IPS-15b (cell line): ENCODE results near the gene BCAS3.
"Not testable (repeated sequence)": the region's sequence is repeated elsewhere in the genome, so short reads cannot be mapped to it uniquely, and the experiment has no call there.

Source experiments
- H3K27me3 ChIP-seq: one replicate; pipeline ENCODE4 v1.6.1; 2013; ENCODE audit warnings: low read length; ENCODE audit not compliant: control insufficient read depth, insufficient read depth
- H3K36me3 ChIP-seq: one replicate; pipeline ENCODE4 v1.6.1; 2013; ENCODE audit warnings: low read length; ENCODE audit not compliant: control insufficient read depth, insufficient read depth
- H3K4me1 ChIP-seq: one replicate; pipeline ENCODE4 v1.6.1; 2013; ENCODE audit warnings: mild to moderate bottlenecking, low read length; ENCODE audit not compliant: control insufficient read depth, insufficient read depth
- H3K4me3 ChIP-seq: one replicate; pipeline ENCODE4 v1.5.1; 2013; ENCODE audit warnings: low read depth, low read length
- H3K9ac ChIP-seq: one replicate; pipeline ENCODE4 v1.6.1; 2013; ENCODE audit warnings: low read depth, mild to moderate bottlenecking, low read length
- H3K9me3 ChIP-seq: one replicate; pipeline ENCODE4 v1.6.1; 2013; ENCODE audit warnings: mild to moderate bottlenecking, low read length; ENCODE audit not compliant: control insufficient read depth, insufficient read depth

BCAS3 gene

GRCh38 chr17:60846175-60846574 lies 168.5 kb downstream of the BCAS3 start:
- no peak overlapping the region for H3K4me3 ChIP-seq
- no peaks in the 10 kb centered on the region for H3K36me3 ChIP-seq
- H3K4me1 ChIP-seq = no peaks in the 10 kb centered on the region
- no peak overlapping the region for H3K9ac ChIP-seq
- H3K27me3 ChIP-seq = no peaks in the 10 kb centered on the region
- no peaks in the 10 kb centered on the region for H3K9me3 ChIP-seq

GRCh38 chr17:60851181-60851580 lies 173.5 kb downstream of the BCAS3 start:
- Histone ChIP-seq H3K4me1 (no peaks in the 10 kb centered on the region), H3K27me3 (no peaks in the 10 kb centered on the region), H3K36me3 (no peaks in the 10 kb centered on the region), H3K9me3 (no peaks in the 10 kb centered on the region), H3K4me3 (no peak overlapping the region), H3K9ac (no peak overlapping the region)

GRCh38 chr17:60857556-60858080 lies 180.0 kb downstream of the BCAS3 start:
- no peaks in the 10 kb centered on the region for H3K27me3 ChIP-seq

DNA sequence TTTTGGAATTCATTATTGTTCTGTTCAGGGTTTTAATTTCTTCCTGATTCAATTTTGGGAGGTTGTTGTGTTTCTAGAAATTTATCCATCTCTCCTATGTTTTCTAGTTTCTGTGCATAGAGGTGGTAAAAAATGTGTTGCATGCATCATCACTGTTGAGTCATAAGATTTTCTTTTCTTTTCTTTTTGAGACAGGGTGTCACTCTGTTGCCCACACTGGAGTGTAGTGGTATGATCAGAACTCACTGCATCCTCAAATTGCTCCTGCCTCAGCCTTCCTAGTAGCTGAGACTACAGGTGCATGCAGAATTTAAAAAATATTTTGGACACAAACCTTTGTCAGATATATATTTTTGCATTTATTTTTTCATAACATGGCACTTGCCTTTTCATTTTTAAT lies 184.8 kb downstream of the BCAS3 start:
- H3K9ac ChIP-seq = no peak overlapping the region
- no peaks in the 10 kb centered on the region for H3K36me3 ChIP-seq
- H3K9me3 ChIP-seq = no peaks in the 10 kb centered on the region
- H3K27me3 ChIP-seq = no peaks in the 10 kb centered on the region
- H3K4me3 ChIP-seq = no peak overlapping the region
- H3K4me1 ChIP-seq = no peaks in the 10 kb centered on the region

More at GRCh38 chr17:60857556-60858080, 180.0 kb downstream of the BCAS3 start:
- Histone ChIP-seq H3K9ac (no peak overlapping the region), H3K4me3 (no peak overlapping the region), H3K4me1 (no peaks in the 10 kb centered on the region), H3K36me3 (no peaks in the 10 kb centered on the region), H3K9me3 (no peaks in the 10 kb centered on the region)

GRCh38 chr17:60863892-60864707 lies 186.4 kb downstream of the BCAS3 start:
- Histone ChIP-seq H3K9ac (no peak overlapping the region), H3K4me1 (no peaks in the 10 kb centered on the region), H3K27me3 (no peaks in the 10 kb centered on the region), H3K4me3 (no peak overlapping the region), H3K36me3 (no peaks in the 10 kb centered on the region), H3K9me3 (no peaks in the 10 kb centered on the region)

GRCh38 chr17:60864708-60865005 lies 187.0 kb downstream of the BCAS3 start:
- H3K27me3 ChIP-seq = no peaks in the 10 kb centered on the region
- no peaks in the 10 kb centered on the region for H3K4me1 ChIP-seq
- H3K4me3 ChIP-seq = no peak overlapping the region
- no peak overlapping the region for H3K9ac ChIP-seq
- H3K36me3 ChIP-seq = no peaks in the 10 kb centered on the region
- H3K9me3 ChIP-seq = no peaks in the 10 kb centered on the region

GRCh38 chr17:60874772-60875171 lies 197.1 kb downstream of the BCAS3 start:
- no peaks in the 10 kb centered on the region for H3K27me3 ChIP-seq

GRCh38 chr17:60886731-60887613 lies 209.3 kb downstream of the BCAS3 start:
- peak overlapping the region; percentile 42 for H3K4me3 ChIP-seq
- H3K9me3 ChIP-seq, H3K9ac ChIP-seq, H3K27me3 ChIP-seq, H3K36me3 ChIP-seq, H3K4me1 ChIP-seq: not testable (repeated sequence)

More at GRCh38 chr17:60874772-60875171, 197.1 kb downstream of the BCAS3 start:
- H3K36me3 ChIP-seq = no peaks in the 10 kb centered on the region
- H3K9ac ChIP-seq = no peak overlapping the region
- H3K9me3 ChIP-seq = no peaks in the 10 kb centered on the region
- H3K4me1 ChIP-seq = no peaks in the 10 kb centered on the region
- H3K4me3 ChIP-seq = no peak overlapping the region

- H3K9ac ChIP-seq = no peak overlapping the region
- no peaks in the 10 kb centered on the region for H3K36me3 ChIP-seq
- no peaks in the 10 kb centered on the region for H3K4me1 ChIP-seq
- H3K9me3 ChIP-seq = no peaks in the 10 kb centered on the region
- H3K27me3 ChIP-seq = no peaks in the 10 kb centered on the region
- H3K4me3 ChIP-seq = peak overlapping the region; percentile 42
Measured at GRCh38 chr17:60887614-60888028, 210.0 kb downstream of the BCAS3 start.

DNA sequence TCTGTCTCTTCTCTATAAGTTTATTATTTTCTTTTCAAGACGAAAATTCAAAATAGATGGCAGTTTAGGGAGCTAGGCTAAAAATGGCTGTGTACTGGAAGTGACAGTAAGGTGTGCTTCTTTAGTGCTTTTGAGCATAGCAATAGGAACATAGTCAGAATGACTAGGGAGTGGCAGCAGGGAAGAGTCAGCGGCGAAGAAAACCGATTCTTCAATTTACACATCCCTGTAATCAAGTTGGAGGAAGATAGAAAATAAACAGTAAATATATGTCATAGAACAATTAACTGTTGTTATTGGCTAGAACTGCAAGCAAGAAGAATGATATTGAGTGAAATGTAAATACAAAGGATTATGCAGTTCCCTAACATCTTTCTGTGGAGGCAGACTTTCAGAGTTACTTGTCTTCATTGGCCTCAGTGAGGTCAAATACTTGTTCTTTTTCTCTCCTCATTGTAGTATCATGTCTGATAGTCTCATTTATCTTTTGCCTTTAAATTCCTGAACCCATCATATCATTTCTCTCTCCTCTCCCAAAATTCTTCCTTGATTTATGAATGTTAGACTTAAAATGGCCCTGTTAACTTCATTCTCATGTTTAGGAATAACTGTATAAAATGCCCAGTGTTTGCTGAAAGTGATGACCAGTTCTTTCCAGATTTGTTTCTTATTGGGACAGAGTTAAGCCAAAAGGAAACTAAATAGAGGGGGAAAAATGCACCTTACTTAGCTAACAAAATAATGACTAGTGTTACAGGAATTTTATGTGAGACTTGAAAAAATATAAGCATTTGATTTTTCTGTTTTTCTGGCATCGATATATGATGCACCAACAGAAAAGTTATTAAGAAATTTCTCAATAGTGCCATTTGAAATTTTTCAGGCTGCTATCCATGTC lies 211.4 kb downstream of the BCAS3 start:
- no peaks in the 10 kb centered on the region for H3K27me3 ChIP-seq
- no peaks in the 10 kb centered on the region for H3K36me3 ChIP-seq
- no peaks in the 10 kb centered on the region for H3K9me3 ChIP-seq
- no peak overlapping the region for H3K4me3 ChIP-seq
- H3K9ac ChIP-seq = no peak overlapping the region
- H3K4me1 ChIP-seq = no peaks in the 10 kb centered on the region

GRCh38 chr17:60891149-60891548 lies 213.5 kb downstream of the BCAS3 start:
- Histone ChIP-seq H3K4me1 (no peaks in the 10 kb centered on the region), H3K27me3 (no peaks in the 10 kb centered on the region), H3K4me3 (no peak overlapping the region), H3K9me3 (no peaks in the 10 kb centered on the region), H3K36me3 (no peaks in the 10 kb centered on the region), H3K9ac (no peak overlapping the region)
